ENCODE measurements around the gene EIF4B.

DNA sequence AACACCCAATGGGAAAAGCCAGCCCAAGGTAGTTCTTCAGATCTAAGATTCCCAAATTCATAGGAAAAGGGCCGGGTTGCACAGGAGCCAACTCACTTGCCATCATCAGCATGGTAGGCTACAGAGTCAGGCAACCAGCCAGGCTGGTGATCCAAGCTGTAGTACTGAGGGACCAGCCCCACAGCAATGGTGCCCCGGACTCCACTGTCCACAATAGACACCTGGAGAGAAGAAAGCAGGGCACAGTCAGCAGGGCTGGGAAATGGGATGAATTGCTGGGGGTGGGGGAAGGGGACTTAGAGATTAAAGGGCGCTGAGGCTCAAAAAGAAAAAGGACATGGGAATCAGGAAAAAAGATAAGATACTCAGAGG lies 68.7 kb downstream of the EIF4B start:
- no peak for TF ChIP-seq EZH2phosphoT487 (IDR thresholded peaks at IDR 0.05; ENCODE audit: insufficient read depth, low read depth)
- TF ChIP-seq EZH2 (IDR thresholded peaks at IDR 0.05; ENCODE audit: insufficient read depth, poor library complexity, severe bottlenecking), result no peak
